Right kidney (tissue), 1 donor: ENCODE results near the gene RPS6KC1.
"Not testable (repeated sequence)": the region's sequence is repeated elsewhere in the genome, so short reads cannot be mapped to it uniquely, and the experiment has no call there.

Experiments
- DNase-seq: peaks from one replicate; pipeline ENCODE4 v3.0.0-alpha.2; 2016

RPS6KC1 gene

DNA sequence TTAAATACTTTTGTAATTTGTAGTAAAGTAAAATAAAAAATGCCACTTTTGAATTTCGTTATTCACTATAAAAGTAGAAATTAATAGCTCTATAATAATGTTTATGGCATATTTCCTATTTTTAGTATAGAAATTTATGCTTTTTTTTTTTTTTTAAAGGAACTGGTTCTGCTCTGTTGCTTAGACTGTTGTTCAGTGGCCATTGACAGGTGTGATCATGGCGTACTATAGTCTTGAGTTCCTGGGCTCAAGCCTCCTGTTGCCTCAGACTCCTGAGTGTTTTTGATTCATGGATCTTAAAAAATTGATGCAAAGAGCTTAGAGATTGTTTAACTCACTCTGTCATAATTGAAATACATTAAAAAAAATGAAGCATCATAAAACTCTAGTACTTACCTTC is 53.6 kb downstream of the RPS6KC1 start:
- no peak for DNase-seq

DNA sequence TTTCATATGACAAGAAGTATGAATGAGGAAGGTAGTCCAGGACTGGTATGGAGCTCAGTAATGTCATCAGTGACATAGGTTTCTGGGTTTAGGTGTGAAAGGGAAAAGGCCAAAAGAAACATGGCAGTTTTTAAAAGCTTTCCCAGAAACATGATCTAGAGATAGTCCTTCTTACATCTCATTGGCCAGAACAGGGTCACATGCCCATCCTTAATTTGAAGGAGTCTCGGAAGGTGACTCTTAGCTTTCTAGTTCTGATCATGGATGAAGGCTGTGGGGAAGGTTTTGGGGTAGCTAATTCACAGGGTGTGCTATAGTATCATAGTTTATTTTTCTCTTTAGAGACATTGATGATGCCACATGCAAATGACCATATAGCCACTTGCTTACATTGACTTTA is 55.3 kb downstream of the RPS6KC1 start:
- DNase-seq: no peak

DNA sequence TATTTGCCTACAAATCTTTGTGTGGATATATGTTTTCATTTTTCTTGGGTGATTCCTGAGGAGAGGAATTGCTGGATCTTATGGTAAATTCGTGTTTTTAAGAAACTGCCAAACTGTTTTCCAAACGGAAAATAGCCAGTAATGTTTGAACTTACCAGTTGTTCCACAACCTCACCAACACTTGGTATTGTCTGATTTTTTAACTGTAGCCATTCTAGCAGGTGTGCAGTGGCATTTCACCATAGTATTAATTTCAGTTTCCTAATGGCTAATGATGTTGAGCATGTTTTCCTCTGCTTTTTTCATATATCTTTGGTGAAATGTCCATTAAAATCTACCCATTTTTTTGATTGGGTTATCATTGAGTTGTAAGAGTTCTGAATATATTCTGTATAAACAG is 56.6 kb downstream of the RPS6KC1 start:
- no peak for DNase-seq

DNA sequence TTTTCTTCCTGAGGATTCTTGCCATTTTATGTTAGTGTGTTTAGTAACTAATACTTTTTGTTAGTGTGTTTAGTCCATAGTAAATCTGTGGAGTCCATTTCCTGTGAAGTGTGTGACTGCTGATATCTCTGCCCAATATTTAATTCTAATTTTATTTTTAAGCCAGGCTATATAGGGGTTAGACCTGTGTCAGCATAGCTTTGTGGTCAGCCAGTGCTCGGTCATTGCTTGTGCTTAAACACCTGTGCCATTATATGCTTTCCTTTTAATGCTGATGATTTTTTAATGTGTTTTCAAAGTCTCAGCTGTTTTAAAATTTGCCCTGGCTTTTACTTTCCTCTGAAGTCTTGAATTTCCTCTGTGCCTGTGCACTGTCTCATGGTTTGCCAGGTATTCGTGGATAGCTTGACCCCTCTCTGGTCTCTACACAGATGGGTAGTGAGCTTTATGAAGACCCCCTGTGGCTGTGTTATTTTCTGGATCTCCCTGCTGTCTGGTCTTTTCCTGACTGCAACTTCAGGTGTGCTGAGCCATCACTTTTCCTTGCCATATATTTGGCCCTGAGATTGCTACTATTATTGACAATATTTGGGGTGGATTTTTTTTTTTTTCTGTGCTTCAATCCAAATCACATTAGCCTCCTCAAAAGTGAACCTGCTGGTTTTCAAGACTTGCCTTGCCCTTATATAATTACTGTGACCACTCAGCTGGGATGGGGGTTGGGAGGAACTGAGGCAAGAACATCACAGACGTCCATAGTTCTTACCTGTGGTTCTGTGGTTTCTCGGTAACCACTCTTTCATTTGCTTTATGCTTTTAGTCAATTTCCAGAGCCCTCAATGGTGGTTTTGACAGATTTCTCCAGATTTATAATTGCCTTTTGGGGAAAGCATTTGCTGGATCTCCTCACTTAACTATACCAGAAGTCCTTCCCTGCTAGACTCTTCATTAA is 59.6 kb downstream of the RPS6KC1 start:
- no peak for DNase-seq

DNA sequence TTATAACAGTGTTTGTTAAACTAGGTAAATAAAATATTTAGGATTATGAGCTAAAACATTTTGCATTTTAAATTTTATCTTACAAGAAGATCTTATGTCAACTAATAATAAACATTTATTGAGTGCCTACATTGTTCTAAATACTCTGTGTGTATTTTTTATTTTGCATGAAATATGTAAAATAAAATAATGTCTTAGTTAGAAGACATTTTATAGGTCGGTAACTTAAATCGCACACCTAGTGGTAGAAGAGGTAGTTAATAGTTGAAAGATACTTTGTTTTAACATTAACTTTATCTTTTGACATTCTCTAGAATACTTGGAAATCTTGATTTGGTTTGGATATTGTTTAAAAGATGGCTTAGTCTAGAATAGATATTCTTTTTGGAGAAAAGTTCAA is 60.5 kb downstream of the RPS6KC1 start:
- no peak for DNase-seq

DNA sequence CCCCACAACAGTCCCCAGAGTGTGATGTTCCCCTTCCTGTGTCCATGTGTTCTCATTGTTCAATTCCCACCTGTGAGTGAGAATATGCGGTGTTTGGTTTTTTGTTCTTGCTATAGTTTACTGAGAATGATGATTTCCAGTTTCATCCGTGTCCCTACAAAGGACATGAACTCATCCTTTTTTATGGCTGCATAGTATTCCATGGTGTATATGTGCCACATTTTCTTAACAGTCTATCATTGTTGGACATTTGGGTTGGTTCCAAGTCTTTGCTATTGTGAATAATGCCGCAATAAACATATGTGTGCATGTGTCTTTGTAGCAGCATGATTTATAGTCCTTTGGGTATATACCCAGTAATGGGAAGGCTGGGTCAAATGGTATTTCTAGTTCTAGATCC is 61.7 kb downstream of the RPS6KC1 start:
- DNase-seq: not testable (repeated sequence)

DNA sequence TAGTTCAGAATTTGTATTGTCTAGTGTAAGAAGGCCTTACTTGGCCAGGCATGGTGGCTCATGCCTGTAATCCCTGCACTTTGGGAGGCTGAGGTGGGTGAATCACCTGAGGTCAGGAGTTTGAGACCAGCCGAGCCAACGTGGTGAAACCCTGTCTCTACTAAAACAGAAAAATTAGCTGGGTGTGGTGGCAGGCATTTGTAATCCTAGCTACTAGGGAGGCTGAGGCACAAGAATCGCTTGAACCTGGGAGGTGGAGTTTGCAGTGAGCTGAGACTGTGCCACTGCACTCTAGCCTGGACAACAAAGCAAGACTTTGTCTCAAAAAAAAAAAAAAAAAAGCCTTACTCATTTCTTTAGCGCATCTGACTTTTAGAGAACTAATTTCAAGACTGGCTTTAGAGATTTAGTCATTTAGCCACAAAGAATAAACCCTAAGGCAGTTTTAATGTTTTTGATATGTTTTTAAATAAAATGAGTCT is 66.7 kb downstream of the RPS6KC1 start:
- not testable (repeated sequence) for DNase-seq

DNA sequence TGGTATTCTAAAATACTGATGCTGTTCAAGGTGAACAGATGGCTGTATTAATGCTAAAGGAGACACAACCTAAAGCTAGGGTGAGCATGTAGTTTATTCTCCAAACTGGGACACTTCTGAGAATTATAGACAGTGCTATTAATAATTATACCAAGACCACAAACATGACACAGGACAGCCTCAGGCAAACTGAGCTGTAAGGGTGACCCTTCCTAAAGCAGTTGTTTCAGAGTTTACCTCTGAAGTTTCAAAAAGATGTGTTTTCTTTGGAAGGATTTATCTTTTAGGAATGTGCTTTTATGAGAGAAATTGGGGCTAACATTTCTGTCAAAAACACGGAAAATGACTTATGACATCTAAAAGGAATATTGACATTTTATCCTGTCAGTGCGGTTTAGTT is 68.8 kb downstream of the RPS6KC1 start:
- DNase-seq: no peak

DNA sequence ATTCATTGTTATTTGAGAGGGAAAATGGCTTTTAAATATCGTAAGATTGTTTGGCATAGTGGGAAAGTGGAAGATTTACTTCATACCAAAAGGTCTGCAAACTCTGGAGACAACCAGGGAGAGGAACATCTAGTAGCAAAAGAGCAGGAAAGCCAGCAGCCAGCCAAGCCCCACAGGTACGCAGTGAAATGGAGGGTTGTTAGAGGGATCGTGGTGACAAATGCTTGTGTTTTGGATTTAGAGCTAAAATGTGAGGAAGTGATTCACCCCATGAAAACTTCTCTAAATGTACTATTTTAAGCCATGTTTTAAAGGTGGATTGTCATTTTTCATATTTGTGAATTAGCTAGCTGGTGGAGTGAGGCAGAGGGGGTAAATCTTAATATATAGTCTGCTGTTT is 69.3 kb downstream of the RPS6KC1 start:
- no peak for DNase-seq

DNA sequence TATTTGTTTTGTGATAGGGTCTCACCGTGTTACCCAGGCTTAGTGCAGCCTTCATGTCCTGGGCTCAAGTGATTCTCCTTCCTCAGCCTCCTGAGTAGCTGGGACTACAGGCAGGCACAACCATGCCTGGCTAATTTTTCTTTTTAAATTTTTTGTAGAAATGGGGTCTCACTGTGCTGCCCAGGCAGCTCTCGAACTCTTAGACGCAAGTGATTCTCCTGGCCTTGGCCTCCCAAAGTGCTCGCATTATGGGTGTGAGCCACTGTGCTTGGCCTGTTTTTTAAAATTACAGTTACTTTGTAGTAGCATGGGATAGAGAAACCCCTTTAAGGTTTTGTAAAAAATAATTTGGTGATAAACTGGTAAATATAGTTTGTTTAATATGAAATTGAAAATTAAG is 69.9 kb downstream of the RPS6KC1 start:
- no peak for DNase-seq

DNA sequence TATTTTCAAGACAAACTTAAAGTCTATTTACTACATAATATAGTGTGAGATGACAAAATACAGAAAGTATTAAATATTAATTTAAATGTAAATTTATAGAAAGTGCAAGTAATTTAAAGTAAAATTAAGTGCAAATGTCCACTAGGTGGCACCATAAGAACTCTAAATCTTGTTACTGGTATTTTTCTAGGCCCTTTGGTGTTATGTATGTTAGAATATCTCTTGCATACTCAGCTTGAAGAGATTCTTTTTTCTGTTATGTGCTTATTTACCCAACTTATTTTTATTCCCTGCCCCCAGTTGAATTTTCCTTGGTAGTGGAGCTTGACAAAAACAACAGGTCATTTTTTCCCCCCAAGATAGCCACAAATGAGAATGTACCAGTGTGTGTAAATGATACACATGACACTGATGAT is 71.5 kb downstream of the RPS6KC1 start:
- no peak for DNase-seq

DNA sequence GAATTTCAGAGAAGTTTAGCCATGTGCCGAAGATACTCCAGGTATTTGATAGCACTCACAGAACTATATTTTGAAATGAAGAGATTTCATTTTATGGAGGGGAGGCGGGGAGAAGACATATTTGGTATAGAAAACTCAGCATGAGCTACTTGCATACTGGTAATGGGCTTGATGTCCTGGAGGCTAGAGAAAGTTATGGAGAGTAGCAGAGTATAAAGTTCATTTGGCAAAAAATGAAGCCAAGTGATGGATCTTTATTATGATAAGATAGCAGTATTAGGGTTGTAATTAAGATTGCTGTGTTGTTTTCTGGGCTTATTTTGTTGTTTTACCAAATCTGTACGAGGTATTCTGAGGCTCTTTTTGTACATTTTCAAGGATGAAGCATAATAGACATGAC is 72.0 kb downstream of the RPS6KC1 start:
- DNase-seq: no peak

DNA sequence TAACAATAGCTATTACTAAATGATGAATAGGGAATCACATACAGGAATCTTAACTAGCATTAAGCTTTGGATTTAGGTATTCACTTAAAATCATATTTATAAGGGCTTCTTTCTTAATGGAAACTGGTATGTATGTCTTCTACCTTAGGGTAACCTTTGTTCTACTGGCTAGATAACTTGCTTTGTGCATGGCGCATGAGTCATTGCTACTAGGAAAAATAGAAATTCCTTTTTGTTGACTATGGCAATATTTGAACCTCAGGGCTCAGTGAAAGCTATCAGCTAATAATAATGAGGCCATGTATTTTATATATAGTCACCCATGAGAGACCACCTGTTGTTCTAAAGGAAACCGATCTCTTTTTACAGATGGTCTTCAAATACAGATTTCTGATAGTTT is 72.5 kb downstream of the RPS6KC1 start:
- no peak for DNase-seq

DNA sequence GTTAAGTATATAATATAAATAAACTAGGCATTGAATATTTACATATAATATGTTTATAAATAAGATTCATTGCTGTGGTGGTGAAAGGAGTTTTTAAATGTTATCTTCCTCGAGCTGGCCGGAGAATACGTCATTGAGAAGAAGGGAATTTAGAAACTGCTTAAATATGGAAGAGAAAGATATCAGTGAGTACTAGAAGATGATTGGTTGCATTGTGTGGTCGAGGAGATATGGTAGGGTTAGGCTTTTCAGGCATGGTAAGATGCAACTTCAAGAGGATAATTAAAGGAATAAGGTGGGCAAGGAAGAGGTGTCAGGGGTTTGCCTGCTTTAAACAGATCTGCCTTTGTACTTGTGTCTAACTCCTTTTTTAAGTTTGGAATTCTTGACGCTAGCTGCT is 73.5 kb downstream of the RPS6KC1 start:
- DNase-seq: no peak

DNA sequence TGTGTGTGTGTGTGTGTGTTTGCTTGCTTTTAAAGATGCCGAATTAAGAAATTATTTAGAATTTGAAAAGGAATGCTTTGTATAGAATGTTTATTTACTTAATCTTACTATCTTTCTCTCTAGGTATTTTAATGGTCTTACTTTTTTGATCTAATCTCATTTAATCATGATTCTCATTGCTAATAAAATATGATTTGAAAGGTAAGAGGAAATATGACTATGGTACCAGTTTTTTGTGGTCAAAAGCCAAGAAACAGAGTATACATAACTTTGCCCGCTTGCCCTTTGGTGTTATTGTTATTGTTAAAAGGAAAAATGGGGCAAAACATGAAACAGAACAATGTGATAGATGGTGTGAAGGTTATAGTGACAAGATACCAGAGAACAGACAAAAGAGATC is 74.6 kb downstream of the RPS6KC1 start:
- no peak for DNase-seq

DNA sequence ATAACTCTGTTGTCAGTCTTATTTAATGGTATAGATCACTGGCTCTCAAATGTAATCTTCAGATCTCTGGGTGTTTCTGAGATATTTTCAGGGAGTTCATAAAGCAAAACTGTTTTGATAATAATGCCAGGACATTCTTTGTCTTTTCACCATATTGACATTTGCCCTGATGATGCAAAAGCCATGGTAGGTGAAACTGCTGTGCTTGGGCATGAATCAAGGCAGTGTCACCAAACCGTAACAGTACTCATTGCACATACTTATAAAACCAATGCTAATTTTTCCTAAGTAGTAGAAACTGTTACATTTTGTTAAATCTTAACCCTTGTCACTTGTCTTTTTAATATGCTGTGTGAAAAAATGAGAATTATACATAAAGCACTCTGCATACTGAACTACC is 76.0 kb downstream of the RPS6KC1 start:
- no peak for DNase-seq

DNA sequence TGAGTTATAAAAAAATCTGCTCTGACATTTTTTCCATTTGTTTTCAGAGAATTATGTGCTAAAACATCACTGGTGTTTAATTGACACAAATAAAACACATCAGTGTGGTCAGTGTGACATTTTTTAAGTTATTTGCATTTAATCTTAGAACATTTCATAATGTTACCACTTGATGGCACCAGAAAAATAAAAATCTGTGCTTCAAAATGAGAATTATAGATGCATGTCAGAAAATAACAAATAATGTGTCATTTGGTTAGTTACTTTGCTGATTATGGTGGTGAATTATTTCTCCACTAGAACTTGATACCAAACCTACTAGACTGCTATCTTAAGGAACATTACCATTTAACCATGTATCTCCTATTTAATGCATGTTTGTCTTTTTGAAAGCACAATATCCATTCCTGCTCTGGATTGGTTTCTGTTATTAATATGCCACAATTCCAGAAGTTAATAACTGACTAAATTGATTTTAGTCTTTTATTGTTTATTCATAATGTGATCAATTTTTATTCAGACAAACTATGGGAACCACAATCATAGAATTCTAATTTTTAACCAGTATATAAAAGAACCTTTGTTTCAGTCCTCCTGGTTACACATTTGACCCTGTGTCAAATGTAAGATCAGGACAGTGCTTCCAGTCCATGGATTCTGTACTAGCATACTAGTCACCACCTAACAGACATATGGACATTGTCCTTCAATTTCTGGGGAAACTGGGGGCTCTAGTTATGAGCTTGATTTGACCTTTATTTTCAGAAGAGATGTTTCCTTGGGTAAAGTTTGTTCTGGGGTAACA is 81.0 kb downstream of the RPS6KC1 start:
- no peak for DNase-seq

DNA sequence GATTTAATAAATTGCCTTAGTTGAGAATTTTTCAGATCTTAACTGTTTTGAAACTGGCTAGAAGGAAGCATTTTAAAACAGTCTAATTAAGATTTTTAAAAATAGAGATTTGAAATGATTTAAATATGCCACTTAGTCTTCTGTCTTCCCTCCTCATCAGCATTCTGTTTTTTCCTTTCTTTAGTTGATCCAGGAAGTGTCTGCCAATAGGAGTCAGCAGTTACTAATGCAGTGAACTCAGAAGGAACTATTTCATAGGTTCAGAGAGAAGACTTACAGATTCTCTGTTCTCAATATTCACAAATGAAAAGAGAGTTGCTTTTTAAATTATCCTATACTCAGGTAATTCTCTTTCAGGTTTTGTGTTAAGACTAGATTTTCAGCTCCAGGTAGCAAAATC is 84.5 kb downstream of the RPS6KC1 start:
- no peak for DNase-seq

DNA sequence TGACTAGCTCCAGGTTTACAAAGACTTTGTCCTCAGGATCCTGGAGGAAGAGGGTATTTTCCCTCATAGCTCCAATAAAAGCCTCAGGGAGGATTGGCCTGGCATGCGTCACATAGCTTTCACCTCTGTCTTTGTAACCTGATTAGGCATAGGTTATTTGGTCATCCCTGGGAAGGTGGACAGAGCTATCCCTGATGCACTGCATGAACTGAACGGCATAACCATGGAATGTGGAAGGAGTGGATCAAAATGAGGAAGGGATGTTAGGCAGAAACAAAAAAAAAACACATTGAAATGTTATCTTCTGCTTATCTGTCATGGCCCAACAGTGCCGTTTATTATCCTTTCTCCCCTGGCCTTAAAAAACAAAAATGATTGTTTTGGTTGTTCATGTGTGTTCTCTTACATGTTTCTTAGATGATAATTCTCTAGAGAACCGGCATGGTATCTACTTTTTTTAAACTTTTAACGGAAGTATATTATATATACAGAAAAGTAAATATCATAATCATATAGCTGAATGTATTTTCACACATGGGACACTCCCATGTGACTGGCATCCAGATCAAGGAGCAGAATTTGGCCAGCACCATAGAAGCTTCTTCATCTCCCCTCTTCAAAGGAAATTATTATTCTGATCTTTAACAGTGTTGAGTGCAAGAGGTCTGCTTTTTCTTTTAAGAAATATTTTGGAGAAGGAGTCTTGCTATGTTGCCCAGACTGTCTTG is 85.3 kb downstream of the RPS6KC1 start:
- DNase-seq: no peak

DNA sequence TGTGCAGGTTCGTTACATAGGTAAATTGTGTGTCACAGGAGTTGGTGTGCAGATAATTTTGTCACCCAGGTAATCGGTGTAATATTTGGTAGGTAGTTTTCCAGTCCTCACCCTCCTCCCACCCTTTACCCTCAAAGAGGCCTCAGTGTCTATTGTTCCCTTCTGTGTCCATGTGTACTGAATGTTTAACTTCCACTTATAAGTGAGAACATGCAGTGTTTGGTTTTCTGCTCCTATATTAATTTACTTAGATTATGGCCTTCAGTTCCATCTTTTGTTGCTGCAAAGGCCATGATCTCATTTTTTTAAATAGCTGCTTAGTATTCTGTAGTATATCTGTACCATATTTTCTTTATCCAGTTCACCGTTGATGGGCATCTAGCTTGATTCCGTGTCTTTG is 87.3 kb downstream of the RPS6KC1 start:
- no peak for DNase-seq

DNA sequence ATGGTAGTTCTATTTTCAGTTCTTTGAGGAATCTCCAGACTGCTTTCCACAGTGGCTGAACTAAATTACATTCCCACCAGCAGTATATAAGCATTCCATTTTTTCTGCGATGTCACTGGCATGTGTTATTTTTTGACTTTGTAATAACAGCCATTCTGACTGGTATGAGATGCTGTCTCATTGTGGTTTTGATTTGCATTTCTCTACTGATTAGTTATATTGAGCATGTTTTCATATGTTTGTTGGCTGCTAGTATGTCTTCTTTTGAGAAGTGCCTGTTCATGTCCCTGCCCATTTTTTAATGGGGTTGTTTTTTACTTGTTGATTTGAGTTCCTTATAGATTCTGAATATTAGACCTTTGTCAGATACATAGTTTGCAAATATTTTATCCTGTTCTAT is 87.9 kb downstream of the RPS6KC1 start:
- DNase-seq: no peak

DNA sequence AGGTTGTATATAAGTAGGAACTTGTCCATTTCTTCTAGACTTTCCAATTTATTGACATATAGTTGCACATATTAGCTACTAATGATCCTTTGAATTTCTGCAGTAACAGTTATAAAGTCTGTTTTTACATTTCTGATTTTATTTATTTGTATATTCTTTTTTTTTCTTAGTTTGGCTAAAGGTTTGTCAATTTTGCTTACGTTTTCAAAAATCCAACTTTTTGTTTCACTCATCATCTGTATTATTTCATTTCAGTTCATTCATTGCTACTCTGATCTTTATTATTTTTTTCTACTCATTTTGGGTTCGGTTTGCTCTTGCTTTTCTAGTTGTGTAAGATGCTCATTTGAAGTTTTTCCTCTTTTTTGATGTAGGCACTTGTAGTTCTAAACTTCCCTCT is 97.9 kb downstream of the RPS6KC1 start:
- DNase-seq: no peak

DNA sequence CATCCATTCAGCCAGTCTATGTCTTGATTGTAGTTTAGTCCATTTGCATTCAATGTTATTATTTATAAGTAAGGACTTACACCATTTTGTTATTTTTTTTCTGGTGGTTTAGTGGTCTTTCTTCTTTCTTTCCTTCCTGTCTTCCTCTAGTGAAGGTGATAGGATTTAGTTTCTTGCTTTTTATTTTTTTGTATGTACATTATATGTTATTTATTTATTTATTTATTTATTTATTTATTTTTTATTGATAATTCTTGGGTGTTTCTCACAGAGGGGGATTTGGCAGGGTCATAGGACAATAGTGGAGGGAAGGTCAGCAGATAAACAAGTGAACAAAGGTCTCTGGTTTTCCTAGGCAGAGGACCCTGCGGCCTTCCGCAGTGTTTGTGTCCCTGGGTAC is 99.0 kb downstream of the RPS6KC1 start:
- not testable (repeated sequence) for DNase-seq
